ENCODE measurements around the gene PSMD2.

PSMD2 gene

DNA sequence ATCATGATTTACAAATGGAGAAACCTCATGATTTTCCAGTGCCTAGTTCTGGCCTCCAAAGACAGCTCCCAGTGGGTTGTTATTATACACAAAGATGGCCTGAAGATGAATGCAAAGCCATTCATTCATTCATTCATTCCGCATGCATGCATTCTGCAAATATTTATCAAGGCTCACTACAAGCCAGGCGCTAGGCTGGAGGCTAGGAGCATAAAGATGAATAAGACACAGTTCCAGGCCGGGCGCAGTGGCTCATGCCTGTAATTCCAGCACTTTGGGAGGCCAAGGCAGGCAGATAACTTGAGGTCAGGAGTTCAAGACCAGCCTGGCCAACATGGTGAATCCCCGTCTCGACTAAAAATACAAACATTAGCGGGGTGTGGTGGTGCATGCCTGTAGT lies 2.4 kb upstream of the PSMD2 start:
- no peak overlapping the region for H3K9ac ChIP-seq
- H3K27me3 ChIP-seq (ENCODE audit: insufficient read depth, low read depth): no peaks in the 10 kb centered on the region
- H3K4me2 ChIP-seq: no peak overlapping the region
- H3K27ac ChIP-seq: no peak overlapping the region
- TF ChIP-seq, protein P1, sequence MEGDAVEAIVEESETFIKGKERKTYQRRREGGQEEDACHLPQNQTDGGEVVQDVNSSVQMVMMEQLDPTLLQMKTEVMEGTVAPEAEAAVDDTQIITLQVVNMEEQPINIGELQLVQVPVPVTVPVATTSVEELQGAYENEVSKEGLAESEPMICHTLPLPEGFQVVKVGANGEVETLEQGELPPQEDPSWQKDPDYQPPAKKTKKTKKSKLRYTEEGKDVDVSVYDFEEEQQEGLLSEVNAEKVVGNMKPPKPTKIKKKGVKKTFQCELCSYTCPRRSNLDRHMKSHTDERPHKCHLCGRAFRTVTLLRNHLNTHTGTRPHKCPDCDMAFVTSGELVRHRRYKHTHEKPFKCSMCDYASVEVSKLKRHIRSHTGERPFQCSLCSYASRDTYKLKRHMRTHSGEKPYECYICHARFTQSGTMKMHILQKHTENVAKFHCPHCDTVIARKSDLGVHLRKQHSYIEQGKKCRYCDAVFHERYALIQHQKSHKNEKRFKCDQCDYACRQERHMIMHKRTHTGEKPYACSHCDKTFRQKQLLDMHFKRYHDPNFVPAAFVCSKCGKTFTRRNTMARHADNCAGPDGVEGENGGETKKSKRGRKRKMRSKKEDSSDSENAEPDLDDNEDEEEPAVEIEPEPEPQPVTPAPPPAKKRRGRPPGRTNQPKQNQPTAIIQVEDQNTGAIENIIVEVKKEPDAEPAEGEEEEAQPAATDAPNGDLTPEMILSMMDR (conservative IDR thresholded peaks at IDR 0.05; ENCODE audit: low read depth, low read length): no peak
- H3K79me2 ChIP-seq (ENCODE audit: insufficient read depth, low read depth): peaks cover 23% of the 10 kb centered on the region
- H3K36me3 ChIP-seq (ENCODE audit: insufficient read depth): peaks cover 2% of the 10 kb centered on the region; the same call in 1 of the 2 replicates
- no peaks in the 10 kb centered on the region for H4K20me1 ChIP-seq (ENCODE audit: insufficient read depth)
- no peak overlapping the region for H3K4me3 ChIP-seq (IDR thresholded peaks at IDR 0.05; ENCODE audit: insufficient read depth, low read depth, low read length)
- H3K4me1 ChIP-seq (ENCODE audit: low read depth, poor library complexity, severe bottlenecking): peaks cover 12% of the 10 kb centered on the region
- H2AFZ ChIP-seq (ENCODE audit: low read depth): no peak overlapping the region

DNA sequence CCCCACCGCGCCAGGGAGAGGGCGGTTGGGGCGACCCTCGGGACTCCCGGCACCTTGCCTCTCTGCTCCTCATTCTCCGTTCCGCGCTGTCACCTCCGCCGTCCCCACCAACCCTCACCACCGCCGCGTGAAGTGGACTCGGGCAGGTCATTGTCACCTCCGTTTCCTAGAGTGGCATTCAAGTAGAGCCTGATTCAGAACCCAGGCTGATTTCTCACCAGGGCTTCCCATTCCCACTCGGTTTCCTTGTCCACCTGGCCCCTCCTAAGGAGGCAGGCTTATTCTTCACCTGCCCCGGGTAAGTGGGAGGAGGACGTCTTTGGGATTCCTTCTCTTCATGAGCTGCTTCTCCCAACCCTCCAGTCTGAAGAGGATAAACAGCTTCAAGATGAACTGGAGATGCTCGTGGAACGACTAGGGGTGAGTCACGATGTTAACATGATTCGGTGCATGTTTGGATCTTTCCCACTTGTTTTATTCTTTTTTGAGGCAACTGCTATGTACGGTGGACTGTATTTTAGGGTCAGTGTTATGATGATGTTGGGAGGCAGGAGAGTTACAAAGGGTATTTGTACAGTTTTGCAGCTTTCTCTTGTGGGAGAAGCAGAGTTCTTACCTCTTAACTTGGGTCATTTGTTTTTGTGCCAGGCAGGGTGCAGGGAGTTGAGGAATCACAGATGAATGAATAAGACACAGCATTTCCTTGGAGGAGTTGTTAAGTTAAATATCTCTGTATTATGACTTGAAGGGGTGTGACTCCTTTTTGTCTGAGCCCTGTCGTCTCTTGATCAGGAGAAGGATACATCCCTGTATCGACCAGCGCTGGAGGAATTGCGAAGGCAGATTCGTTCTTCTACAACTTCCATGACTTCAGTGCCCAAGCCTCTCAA lies 692 bp downstream of the PSMD2 start:
- Histone ChIP-seq H3K27ac (peak overlapping the region; percentile 44), H3K27me3 (ENCODE audit: insufficient read depth, low read depth) (no peaks in the 10 kb centered on the region), H3K36me3 (ENCODE audit: insufficient read depth) (peaks cover 25% of the 10 kb centered on the region; the same call in 1 of the 2 replicates), H3K79me2 (ENCODE audit: insufficient read depth, low read depth) (peaks cover 27% of the 10 kb centered on the region), H3K4me2 (peak overlapping the region; percentile 100), H4K20me1 (ENCODE audit: insufficient read depth) (no peaks in the 10 kb centered on the region), H3K4me3 (IDR thresholded peaks at IDR 0.05; ENCODE audit: insufficient read depth, low read depth, low read length) (peak overlapping the region; percentile 81), H3K9ac (peak overlapping the region; percentile 72), H2AFZ (ENCODE audit: low read depth) (peak overlapping the region; percentile 28; the same call in 1 of the 2 replicates), H3K4me1 (ENCODE audit: low read depth, poor library complexity, severe bottlenecking) (peaks cover 12% of the 10 kb centered on the region)
- TF ChIP-seq, protein P1 (conservative IDR thresholded peaks at IDR 0.05; ENCODE audit: low read depth, low read length): no peak

DNA sequence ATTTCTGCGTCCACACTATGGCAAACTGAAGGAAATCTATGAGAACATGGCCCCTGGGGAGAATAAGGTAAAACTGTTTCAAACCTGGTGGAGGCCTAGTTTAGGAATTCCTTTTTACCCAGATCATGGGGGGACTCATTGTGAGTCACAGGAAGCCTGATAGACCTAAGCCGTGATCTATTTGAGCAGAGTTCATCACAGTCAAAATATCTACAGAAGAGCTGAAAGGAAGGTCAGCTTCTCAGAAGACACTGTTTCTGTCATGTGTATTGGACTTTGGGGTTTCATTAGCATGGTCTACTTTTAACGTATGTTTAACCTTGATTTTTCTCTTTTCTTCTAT lies 1.3 kb downstream of the PSMD2 start:
- Histone ChIP-seq H3K27ac (no peak overlapping the region), H4K20me1 (ENCODE audit: insufficient read depth) (no peaks in the 10 kb centered on the region), H3K9ac (no peak overlapping the region), H3K27me3 (ENCODE audit: insufficient read depth, low read depth) (no peaks in the 10 kb centered on the region), H3K79me2 (ENCODE audit: insufficient read depth, low read depth) (peaks cover 27% of the 10 kb centered on the region), H2AFZ (ENCODE audit: low read depth) (no peak overlapping the region), H3K36me3 (ENCODE audit: insufficient read depth) (peaks cover 25% of the 10 kb centered on the region; the same call in 1 of the 2 replicates), H3K4me3 (IDR thresholded peaks at IDR 0.05; ENCODE audit: insufficient read depth, low read depth, low read length) (no peak overlapping the region), H3K4me1 (ENCODE audit: low read depth, poor library complexity, severe bottlenecking) (peaks cover 12% of the 10 kb centered on the region), H3K4me2 (peak overlapping the region; percentile 100)
- TF ChIP-seq, protein P1 (conservative IDR thresholded peaks at IDR 0.05; ENCODE audit: low read depth, low read length): no peak

DNA sequence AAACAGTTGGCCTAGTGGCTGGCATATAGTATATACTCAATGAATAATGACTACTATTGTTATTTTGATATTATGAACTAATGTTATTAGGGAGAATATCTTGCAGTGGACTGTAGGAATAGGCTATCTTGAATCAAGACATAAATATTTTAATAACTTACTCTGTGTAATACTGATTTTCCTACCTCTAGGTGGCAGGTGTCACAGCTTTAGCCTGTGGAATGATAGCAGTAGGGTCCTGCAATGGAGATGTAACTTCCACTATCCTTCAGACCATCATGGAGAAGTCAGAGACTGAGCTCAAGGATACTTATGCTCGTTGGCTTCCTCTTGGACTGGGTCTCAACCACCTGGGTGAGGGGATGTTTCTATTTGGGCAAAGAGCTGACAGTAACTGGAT lies 6.5 kb downstream of the PSMD2 start:
- no peaks in the 10 kb centered on the region for H3K27me3 ChIP-seq (ENCODE audit: insufficient read depth, low read depth)
- H3K79me2 ChIP-seq (ENCODE audit: insufficient read depth, low read depth): peaks cover 14% of the 10 kb centered on the region
- H3K36me3 ChIP-seq (ENCODE audit: insufficient read depth): peaks cover 33% of the 10 kb centered on the region; the same call in 1 of the 2 replicates
- TF ChIP-seq, protein P1 (conservative IDR thresholded peaks at IDR 0.05; ENCODE audit: low read depth, low read length): peak; percentile 53; the same call in 1 of the 2 replicates
- H3K4me1 ChIP-seq (ENCODE audit: low read depth, poor library complexity, severe bottlenecking): peaks cover 4% of the 10 kb centered on the region
- no peaks in the 10 kb centered on the region for H4K20me1 ChIP-seq (ENCODE audit: insufficient read depth)
- no peak overlapping the region for H3K27ac ChIP-seq
- H3K4me3 ChIP-seq (IDR thresholded peaks at IDR 0.05; ENCODE audit: insufficient read depth, low read depth, low read length): no peak overlapping the region
- H3K9ac ChIP-seq: no peak overlapping the region
- H3K4me2 ChIP-seq: no peak overlapping the region
- H2AFZ ChIP-seq (ENCODE audit: low read depth): no peak overlapping the region
